Left forelimb (tissue), 1 donor: ENCODE measurements around the gene PCSK2.

Experiments
- DNase-seq: peaks from one replicate; pipeline ENCODE4 v3.0.0-alpha.2; 2018; ENCODE audit warnings: low spot score

Gene PCSK2

GRCh38 chr20:17262786-17263185, 35.9 kb downstream of the PCSK2 start:
- DNase-seq = no peak

DNA sequence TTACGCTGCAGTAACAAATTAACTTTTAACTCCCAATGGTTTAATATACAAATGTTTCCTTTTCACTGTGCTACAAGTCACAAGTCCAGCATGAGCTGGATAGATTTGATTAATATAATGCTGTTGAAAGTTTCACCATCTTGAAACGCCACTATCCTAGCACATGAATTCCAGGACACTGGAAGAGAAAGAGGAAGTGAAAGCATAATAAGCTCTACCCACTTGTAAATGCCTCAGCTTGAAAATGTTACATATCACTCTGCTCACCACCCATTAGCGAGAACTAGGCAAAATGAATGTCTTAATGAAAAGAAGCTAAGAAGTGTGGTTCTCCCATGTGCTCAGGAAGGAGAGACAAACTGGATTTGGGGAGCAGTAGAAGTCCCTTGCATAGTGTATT, 46.9 kb downstream of the PCSK2 start:
- no peak for DNase-seq

DNA sequence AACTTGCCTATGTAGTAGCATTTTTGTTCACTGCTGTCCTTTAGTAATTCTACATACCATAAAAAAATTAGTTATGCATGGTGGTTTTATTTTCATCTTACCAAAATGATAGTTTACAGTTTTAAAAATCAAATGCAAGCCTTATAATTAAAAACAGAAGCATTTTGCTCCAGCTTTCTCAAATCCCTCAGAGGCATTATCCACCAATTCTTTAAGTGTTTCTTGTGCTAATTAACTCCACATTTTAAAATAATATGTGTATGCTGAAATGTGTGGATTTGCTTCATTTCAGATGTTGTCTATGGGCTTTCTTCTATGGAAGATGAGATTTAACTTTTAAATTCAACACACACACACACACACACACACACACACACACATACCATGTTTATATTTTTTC, 49.3 kb downstream of the PCSK2 start:
- no peak for DNase-seq

GRCh38 chr20:17281478-17281877, 54.6 kb downstream of the PCSK2 start:
- no peak for DNase-seq

GRCh38 chr20:17282501-17282900, 55.7 kb downstream of the PCSK2 start:
- DNase-seq = no peak

- no peak for DNase-seq
Measured at GRCh38 chr20:17287503-17287902, 60.7 kb downstream of the PCSK2 start.

GRCh38 chr20:17287998-17288397, 61.2 kb downstream of the PCSK2 start:
- DNase-seq = no peak

DNA sequence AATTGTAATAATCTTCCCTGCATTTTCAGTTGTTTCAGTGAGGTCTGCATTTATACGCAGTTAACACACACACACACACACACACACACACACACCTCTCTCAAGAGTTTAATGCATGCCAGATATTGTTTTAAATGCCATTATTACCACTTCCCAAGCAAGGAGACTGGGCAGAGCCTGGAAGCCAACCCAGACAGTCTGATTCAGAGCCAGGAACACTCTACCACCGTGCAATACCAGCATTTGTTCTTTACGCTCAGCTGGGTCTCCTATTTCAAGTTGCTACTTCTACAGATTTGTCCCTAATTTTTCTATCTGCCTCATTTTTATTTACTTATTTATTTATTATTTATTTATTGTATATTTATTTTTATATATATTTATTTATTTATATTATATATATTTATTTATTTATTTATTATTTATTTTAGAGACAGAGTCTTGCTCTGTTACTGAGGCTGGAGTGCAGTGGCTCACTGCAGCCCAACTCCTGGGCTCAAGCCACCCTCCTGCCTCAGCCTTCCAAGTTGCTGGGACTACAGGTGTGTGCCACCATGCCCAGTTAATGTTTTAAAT, 68.4 kb downstream of the PCSK2 start:
- DNase-seq = no peak

DNA sequence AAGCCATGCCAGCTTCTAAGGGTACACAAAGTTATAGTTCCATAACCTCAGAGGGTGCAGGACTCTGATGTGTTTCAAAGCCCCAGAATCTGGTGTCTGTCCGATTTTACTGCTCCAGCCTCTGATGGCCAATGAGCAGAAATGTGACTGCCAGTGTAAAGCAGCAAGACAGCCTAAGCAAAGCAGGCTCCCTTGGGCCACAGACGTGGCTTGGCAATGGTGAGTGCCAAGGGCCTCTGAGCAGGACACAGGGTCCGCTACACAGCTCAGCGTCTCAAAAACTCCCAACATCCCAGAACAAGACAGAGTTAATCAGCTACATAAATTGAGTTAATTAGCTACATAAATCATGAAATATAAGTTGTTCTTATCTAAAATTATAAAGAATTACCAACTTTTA, 69.2 kb downstream of the PCSK2 start:
- DNase-seq = no peak

GRCh38 chr20:17298171-17298570, 71.3 kb downstream of the PCSK2 start:
- no peak for DNase-seq

DNA sequence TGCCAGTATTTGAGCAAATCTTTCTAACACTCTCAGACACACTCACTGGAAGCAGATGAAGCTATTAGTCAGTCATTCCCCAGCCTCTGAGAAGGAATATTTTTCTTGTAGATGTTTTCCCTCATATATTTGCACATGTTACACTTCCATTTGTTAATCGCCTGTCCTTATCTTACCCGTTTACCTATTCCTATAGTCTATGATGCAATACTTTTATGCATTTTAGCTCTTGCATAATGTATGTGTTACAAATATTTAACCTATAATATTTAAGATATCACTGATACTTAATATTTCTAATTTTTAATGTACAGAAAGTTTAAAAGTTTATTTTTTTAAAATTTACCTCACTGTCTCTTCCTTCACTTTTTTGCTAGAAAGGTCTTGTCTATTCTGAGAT, 71.9 kb downstream of the PCSK2 start:
- no peak for DNase-seq

GRCh38 chr20:17300113-17300512, 73.3 kb downstream of the PCSK2 start:
- no peak for DNase-seq

GRCh38 chr20:17304774-17305173, 77.9 kb downstream of the PCSK2 start:
- DNase-seq = no peak

GRCh38 chr20:17306427-17306826, 79.6 kb downstream of the PCSK2 start:
- DNase-seq = no peak

DNA sequence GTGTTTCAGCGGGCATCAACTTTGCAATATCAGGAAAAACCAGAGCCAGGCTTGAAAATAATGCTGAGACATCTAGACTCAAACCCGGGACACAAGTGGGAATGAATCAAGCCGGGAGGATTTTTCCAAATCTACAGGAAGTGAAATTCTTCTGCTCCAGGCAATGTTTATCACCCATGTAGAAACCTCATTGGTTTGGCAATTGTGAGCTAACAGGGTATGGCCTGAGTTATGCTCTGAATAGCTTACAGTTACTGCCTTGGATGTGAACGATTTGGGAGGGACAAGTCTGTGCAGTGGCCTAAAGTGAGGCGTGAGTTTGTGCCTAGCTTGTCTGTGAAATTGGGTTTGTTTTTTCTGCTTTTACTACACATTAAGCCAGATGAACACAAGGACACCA, 87.4 kb downstream of the PCSK2 start:
- no peak for DNase-seq

GRCh38 chr20:17315407-17316231, 88.8 kb downstream of the PCSK2 start:
- no peak for DNase-seq

DNA sequence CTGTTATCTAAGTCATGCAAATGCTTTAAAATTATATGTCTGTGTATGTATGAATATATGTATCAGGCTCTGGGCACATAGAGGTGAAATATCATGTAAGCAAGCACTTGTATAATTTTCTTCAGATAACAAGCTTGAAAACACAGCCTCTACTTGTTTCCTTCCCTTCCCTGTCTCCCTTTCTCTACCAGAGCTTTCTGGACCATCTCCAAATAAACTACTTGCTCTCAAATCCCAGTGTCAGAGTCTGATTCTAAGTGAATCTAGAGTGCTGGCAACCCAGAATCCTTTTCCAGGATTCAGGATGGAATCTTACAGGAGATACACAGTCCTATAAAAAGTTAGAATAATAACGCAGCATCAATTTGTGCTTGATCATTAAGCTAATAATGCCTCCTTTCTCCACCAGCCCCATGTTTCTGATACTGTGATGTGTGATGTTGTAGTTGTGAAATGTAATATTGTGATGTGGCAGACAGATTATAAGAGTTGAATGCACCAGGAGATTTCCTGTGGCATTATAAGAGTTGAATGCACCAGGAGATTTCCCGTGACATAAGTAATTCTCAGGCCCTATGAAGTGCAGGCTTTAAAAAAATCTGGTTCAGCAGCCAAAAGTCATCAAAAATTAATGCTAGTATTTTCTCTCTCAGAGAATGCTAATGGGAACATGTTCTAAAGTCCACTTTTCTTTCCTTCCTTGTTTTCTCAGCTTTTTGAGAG, 89.6 kb downstream of the PCSK2 start:
- DNase-seq = no peak

DNA sequence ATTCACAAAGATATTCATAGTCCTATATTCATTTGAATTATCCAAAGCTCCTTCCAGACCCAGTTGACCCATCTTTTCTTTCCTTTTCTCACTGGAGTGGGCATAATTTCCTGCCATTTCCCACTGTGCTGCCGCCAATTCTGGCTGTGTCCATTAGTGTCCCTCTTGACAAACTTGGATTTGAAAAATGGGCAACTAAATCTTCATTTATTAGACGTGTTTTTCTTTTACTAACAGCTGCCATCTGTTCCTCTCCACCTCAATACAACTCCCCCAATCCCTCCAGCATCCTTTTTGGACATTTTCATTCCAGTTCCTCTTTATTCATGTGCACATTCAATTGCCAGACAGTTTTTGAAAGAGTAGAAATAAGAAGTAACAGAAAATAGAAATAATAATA, 90.5 kb downstream of the PCSK2 start:
- no peak for DNase-seq

- DNase-seq = no peak
Measured at GRCh38 chr20:17320456-17320855, 93.6 kb downstream of the PCSK2 start.

DNA sequence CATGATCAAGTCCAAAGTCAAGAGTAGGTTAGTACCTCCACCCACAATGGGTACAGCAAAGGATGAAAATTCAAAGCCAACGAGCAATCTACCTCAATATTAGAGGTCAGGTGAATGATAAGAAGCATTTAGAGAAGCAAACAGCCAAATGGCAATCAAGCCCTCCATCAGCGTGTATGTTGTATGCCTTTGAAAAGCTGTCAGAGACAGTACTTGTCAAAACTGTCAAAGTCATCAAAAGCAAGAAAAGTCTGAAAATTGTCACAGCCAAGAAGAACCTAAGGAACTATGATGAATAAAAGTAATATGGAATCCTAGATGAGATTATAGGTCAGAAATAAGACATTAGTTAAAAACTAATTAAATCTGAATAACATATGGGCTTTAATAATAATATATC, 99.3 kb downstream of the PCSK2 start:
- no peak for DNase-seq

- DNase-seq = no peak
Measured at GRCh38 chr20:17327185-17328148, 100.6 kb downstream of the PCSK2 start.

- no peak for DNase-seq
Measured at GRCh38 chr20:17334932-17335331, 108.1 kb downstream of the PCSK2 start.
